GM12878 (cell line): Measurements from ENCODE around the gene JDP2.

ENCODE experiments used
- POLR2AphosphoS5 ChIP-seq: IDR thresholded peaks from 2 replicates; pipeline ENCODE4 v1.6.1; 2011; ENCODE audit warnings: mild to moderate bottlenecking, low read length, inconsistent platforms
- SP1 ChIP-seq: IDR thresholded peaks from one replicate; pipeline ENCODE4 v1.6.1; 2011; ENCODE audit warnings: low read depth, low read length
- TF ChIP-seq, protein P1 (sequence below): fragments of 150-350 bp; IDR thresholded peaks from 2 replicates; pipeline ENCODE4 v1.6.1; 2016; ENCODE audit warnings: low read depth, low read length

DNA sequence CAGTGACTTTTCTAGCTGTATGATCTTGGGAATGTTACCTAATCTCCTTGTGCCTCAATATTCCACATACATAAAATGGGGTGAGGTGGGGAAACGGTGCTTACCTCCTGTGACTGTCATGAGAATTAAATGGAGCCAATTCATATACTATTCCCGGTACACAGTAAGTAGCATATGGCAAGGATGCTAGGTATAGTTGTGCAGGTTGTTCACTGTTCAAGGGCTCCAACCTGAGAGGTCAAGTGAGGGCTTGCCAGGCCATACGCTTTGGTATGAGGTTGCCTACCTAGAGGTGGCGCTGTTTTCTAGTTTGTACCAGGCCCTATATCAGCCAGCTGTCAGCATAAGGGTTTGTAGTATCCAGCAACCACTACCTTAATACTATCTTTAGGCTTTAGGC lies 90.8 kb downstream of the JDP2 start:
- TF ChIP-seq, protein P1, sequence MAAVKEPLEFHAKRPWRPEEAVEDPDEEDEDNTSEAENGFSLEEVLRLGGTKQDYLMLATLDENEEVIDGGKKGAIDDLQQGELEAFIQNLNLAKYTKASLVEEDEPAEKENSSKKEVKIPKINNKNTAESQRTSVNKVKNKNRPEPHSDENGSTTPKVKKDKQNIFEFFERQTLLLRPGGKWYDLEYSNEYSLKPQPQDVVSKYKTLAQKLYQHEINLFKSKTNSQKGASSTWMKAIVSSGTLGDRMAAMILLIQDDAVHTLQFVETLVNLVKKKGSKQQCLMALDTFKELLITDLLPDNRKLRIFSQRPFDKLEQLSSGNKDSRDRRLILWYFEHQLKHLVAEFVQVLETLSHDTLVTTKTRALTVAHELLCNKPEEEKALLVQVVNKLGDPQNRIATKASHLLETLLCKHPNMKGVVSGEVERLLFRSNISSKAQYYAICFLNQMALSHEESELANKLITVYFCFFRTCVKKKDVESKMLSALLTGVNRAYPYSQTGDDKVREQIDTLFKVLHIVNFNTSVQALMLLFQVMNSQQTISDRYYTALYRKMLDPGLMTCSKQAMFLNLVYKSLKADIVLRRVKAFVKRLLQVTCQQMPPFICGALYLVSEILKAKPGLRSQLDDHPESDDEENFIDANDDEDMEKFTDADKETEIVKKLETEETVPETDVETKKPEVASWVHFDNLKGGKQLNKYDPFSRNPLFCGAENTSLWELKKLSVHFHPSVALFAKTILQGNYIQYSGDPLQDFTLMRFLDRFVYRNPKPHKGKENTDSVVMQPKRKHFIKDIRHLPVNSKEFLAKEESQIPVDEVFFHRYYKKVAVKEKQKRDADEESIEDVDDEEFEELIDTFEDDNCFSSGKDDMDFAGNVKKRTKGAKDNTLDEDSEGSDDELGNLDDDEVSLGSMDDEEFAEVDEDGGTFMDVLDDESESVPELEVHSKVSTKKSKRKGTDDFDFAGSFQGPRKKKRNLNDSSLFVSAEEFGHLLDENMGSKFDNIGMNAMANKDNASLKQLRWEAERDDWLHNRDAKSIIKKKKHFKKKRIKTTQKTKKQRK, result 0 out of 2 replicates have a peak, but pooled peaks have one; percentile 24
- TF ChIP-seq POLR2AphosphoS5, result no peak
- no peak for TF ChIP-seq SP1
